Loucy (cell line): Measurements from ENCODE around the gene DLGAP1.

Experiments used
- H2AFZ ChIP-seq: fragments of 200-600 bp; sonication (generic); 2 replicates; pipeline ENCODE4 v1.6.0; 2016; ENCODE audit warnings: antibody characterized with exemption, mild to moderate bottlenecking, low read length, moderate library complexity
- H3F3A ChIP-seq: fragments of 200-600 bp; 2 replicates; pipeline ENCODE4 v1.6.0; 2016; ENCODE audit warnings: antibody characterized with exemption, low read depth, mild to moderate bottlenecking
- H3K27me3 ChIP-seq: fragments of 200-600 bp; sonication (generic); 2 replicates; pipeline ENCODE4 v1.6.1; 2014; ENCODE audit warnings: low read length, mild to moderate bottlenecking; ENCODE audit not compliant: insufficient read depth, poor library complexity, severe bottlenecking
- H3K36me3 ChIP-seq: fragments of 200-600 bp; sonication (generic); 2 replicates; pipeline ENCODE4 v1.6.1; 2016; ENCODE audit warnings: low read length; ENCODE audit not compliant: insufficient read depth
- H3K4me1 ChIP-seq: fragments of 200-600 bp; sonication (generic); 2 replicates; pipeline ENCODE4 v1.5.1; 2014; ENCODE audit warnings: low read length, mild to moderate bottlenecking; ENCODE audit not compliant: insufficient read depth, poor library complexity, severe bottlenecking
- H3K4me2 ChIP-seq: fragments of 200-600 bp; sonication (generic); 2 replicates; pipeline ENCODE4 v1.6.0; 2014; ENCODE audit warnings: antibody characterized with exemption, low read length, low read depth, mild to moderate bottlenecking; ENCODE audit not compliant: poor library complexity, severe bottlenecking
- H3K4me3 ChIP-seq: fragments of 200-600 bp; sonication (generic); 2 replicates; pipeline ENCODE4 v1.5.1; 2014; ENCODE audit warnings: low read length, mild to moderate bottlenecking, mixed read lengths; ENCODE audit not compliant: poor library complexity, severe bottlenecking
- H3K79me2 ChIP-seq: fragments of 200-600 bp; sonication (generic); 2 replicates; pipeline ENCODE4 v1.6.1; 2014; ENCODE audit warnings: low read length; ENCODE audit not compliant: insufficient read depth
- H3K9ac ChIP-seq: fragments of 200-600 bp; sonication (generic); 2 replicates; pipeline ENCODE4 v1.6.0; 2014; ENCODE audit warnings: mild to moderate bottlenecking, low read depth, low read length, moderate library complexity; ENCODE audit not compliant: poor library complexity, severe bottlenecking
- H3K9me2 ChIP-seq: fragments of 200-600 bp; sonication (generic); replicated peaks from 2 replicates; pipeline ENCODE4 v1.6.1; 2016; ENCODE audit warnings: low read depth, low read length, mixed read lengths
- H3K9me3 ChIP-seq: fragments of 200-600 bp; sonication (generic); 2 replicates; pipeline ENCODE4 v1.6.1; 2014; ENCODE audit warnings: mild to moderate bottlenecking, antibody characterized with exemption, low read length, low read depth; ENCODE audit not compliant: insufficient read depth
- H4K20me1 ChIP-seq: fragments of 200-600 bp; sonication (generic); 2 replicates; pipeline ENCODE4 v1.6.0; 2014; ENCODE audit warnings: antibody characterized with exemption, low read length, mild to moderate bottlenecking; ENCODE audit not compliant: insufficient read depth, poor library complexity, severe bottlenecking
- CTCF ChIP-seq: fragments of 200-600 bp; sonication (generic); conservative IDR thresholded peaks from 2 replicates; pipeline ENCODE4 v1.5.1; 2014; ENCODE audit warnings: mild to moderate bottlenecking, antibody characterized with exemption, low read length
- EZH2phosphoT487 ChIP-seq: fragments of 200-600 bp; IDR thresholded peaks from 2 replicates; pipeline ENCODE4 v1.6.1; 2018; ENCODE audit warnings: antibody characterized with exemption, mild to moderate bottlenecking, moderate library complexity, borderline replicate concordance

Gene DLGAP1

GRCh38 chr18:3529601-3530000 is 925.5 kb downstream of the DLGAP1 start:
- Histone ChIP-seq H3K9ac (no peak overlapping the region), H3K27me3 (no peaks in the 10 kb centered on the region), H3K9me3 (no peaks in the 10 kb centered on the region), H3K9me2 (no peaks in the 10 kb centered on the region), H3K4me2 (no peak overlapping the region), H3F3A (no peaks in the 10 kb centered on the region), H3K36me3 (no peaks in the 10 kb centered on the region), H3K4me3 (no peak overlapping the region), H3K79me2 (no peaks in the 10 kb centered on the region), H2AFZ (no peak overlapping the region), H3K4me1 (no peaks in the 10 kb centered on the region), H4K20me1 (no peaks in the 10 kb centered on the region)
- TF ChIP-seq CTCF (no peak), EZH2phosphoT487 (no peak)

GRCh38 chr18:3529077-3529476 is 926.0 kb downstream of the DLGAP1 start:
- Histone ChIP-seq H3K9ac (no peak overlapping the region), H3K79me2 (no peaks in the 10 kb centered on the region), H3K4me1 (no peaks in the 10 kb centered on the region), H3F3A (no peaks in the 10 kb centered on the region), H3K9me2 (no peaks in the 10 kb centered on the region), H3K9me3 (no peaks in the 10 kb centered on the region), H3K4me3 (no peak overlapping the region), H3K27me3 (no peaks in the 10 kb centered on the region), H4K20me1 (no peaks in the 10 kb centered on the region), H3K36me3 (no peaks in the 10 kb centered on the region), H3K4me2 (no peak overlapping the region), H2AFZ (no peak overlapping the region)
- no peak for TF ChIP-seq CTCF
- TF ChIP-seq EZH2phosphoT487: no peak

GRCh38 chr18:3528231-3528630 is 926.9 kb downstream of the DLGAP1 start:
- H3K79me2 ChIP-seq: no peaks in the 10 kb centered on the region
- no peaks in the 10 kb centered on the region for H3K9me3 ChIP-seq
- no peak overlapping the region for H3K9ac ChIP-seq
- no peak overlapping the region for H2AFZ ChIP-seq
- H3K4me3 ChIP-seq: no peak overlapping the region
- H3K4me2 ChIP-seq: no peak overlapping the region
- no peaks in the 10 kb centered on the region for H3K4me1 ChIP-seq
- TF ChIP-seq CTCF (no peak), EZH2phosphoT487 (no peak)
- no peaks in the 10 kb centered on the region for H3F3A ChIP-seq
- no peaks in the 10 kb centered on the region for H3K27me3 ChIP-seq
- H3K36me3 ChIP-seq: no peaks in the 10 kb centered on the region
- no peaks in the 10 kb centered on the region for H3K9me2 ChIP-seq
- no peaks in the 10 kb centered on the region for H4K20me1 ChIP-seq
